ENCODE data around the gene RNF186.

GRCh38 chr1:19845555-19845954, 30.5 kb upstream of the RNF186 start:
- TF ChIP-seq CTCF (IDR thresholded peaks at IDR 0.05) (no peak), POLR2A (IDR thresholded peaks at IDR 0.05) (no peak), POLR2AphosphoS5 (IDR thresholded peaks at IDR 0.05) (no peak), EP300 (IDR thresholded peaks at IDR 0.05) (no peak)

All from upper lobe of left lung (tissue), 4 donors.